BLaER1 (cell line): Measurements from ENCODE around the gene TSACC.
"Not testable (repeated sequence)": the region's sequence is repeated elsewhere in the genome, so short reads cannot be mapped to it uniquely, and the experiment has no call there.

Experiments used
- H3K27ac ChIP-seq: shearing (Covaris generic); formaldehyde crosslinking; 2 replicates; pipeline ENCODE4 v1.8.1; 2022
- H3K27me3 ChIP-seq: shearing (Covaris generic); formaldehyde crosslinking; 2 replicates; pipeline ENCODE4 v1.8.1; 2022
- H3K36me3 ChIP-seq: shearing (Covaris generic); formaldehyde crosslinking; 2 replicates; pipeline ENCODE4 v1.8.1; 2022
- H3K4me1 ChIP-seq: shearing (Covaris generic); formaldehyde crosslinking; 2 replicates; pipeline ENCODE4 v1.8.1; 2022
- H3K4me2 ChIP-seq: shearing (Covaris generic); formaldehyde crosslinking; 2 replicates; pipeline ENCODE4 v1.8.1; 2022
- H3K4me3 ChIP-seq: shearing (Covaris generic); formaldehyde crosslinking; 2 replicates; pipeline ENCODE4 v1.8.1; 2022
- H3K9ac ChIP-seq: shearing (Covaris generic); formaldehyde crosslinking; 2 replicates; pipeline ENCODE4 v1.8.1; 2022
- H3K9me3 ChIP-seq: shearing (Covaris generic); formaldehyde crosslinking; 2 replicates; pipeline ENCODE4 v1.8.1; 2022
- H4K20me1 ChIP-seq: shearing (Covaris generic); formaldehyde crosslinking; 2 replicates; pipeline ENCODE4 v1.8.1; 2022
- Cebpa-rat ChIP-seq: shearing (Covaris generic); IDR thresholded peaks from 2 replicates; pipeline ENCODE4 v1.8.1; 2022

TSACC gene

DNA sequence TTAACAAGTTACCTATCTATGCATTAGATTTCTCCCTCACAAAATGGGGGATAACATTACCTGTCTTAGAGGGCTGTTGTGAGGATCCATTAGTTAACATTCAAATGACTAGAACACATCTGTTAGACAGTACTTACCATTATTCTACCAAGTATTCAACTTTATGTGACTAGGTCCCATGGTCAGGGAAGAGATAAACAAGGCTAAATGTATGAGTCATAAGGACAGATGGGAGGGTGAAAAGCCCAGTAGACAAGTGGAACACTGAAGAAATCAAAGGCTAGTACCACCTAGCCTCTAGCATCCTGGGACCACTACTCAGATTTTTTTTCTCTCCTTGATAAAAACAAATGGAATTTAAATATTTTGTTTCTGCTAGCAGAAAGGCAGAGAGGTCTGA lies 30.2 kb upstream of the TSACC start:
- TF ChIP-seq Cebpa-rat = no peak
- Histone ChIP-seq H3K9ac (no peak overlapping the region), H3K4me1 (no peaks in the 10 kb centered on the region), H3K27ac (no peak overlapping the region), H3K36me3 (peaks cover 97% of the 10 kb centered on the region), H3K4me3 (no peak overlapping the region), H4K20me1 (peaks cover 24% of the 10 kb centered on the region), H3K4me2 (no peak overlapping the region), H3K27me3 (no peaks in the 10 kb centered on the region), H3K9me3 (no peaks in the 10 kb centered on the region)

DNA sequence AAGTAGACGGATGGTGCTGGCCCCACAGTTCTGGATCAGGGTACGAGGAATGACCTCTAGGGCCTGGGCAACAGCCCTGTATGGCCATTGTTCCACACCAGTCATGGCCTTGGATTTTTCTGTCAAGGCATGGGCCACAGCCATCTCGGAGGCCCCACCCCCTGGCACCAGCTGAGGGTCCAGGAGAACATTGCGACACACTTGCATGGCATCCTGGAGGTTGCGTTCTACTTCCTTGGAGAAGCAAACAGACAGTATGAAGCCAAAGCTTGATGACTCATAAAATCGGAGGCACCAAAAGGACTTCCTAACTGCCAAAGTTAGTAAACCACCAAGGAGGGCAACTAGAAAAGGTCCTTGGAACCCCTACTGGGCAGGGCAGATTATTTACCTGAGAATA lies 27.4 kb upstream of the TSACC start:
- H3K36me3 ChIP-seq = peaks cover 99% of the 10 kb centered on the region
- no peaks in the 10 kb centered on the region for H3K4me1 ChIP-seq
- H3K4me2 ChIP-seq = no peak overlapping the region
- H3K9ac ChIP-seq = no peak overlapping the region
- no peaks in the 10 kb centered on the region for H3K27me3 ChIP-seq
- H4K20me1 ChIP-seq = peaks cover 34% of the 10 kb centered on the region
- TF ChIP-seq Cebpa-rat = peak; percentile 67; the same call in 1 of the 2 replicates
- no peak overlapping the region for H3K4me3 ChIP-seq
- no peak overlapping the region for H3K27ac ChIP-seq
- no peaks in the 10 kb centered on the region for H3K9me3 ChIP-seq

DNA sequence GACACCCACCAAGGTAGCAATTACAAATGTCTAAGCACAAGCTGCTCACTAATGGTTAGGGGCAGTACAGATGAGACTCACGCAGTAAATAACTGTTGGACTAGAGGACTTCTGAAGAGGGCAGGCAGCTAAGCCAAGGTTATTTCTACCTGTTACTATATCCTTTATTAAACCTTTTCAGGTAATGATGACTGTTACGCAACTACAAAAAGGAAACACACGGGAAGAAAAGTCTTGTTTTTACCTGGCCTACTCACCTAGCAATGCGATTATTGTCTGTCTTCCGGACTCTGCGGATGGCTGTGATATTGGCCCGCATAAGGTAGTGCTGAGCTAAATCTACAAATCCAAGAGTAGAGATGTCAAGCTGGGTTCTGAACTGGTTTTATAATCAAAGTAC lies 21.4 kb upstream of the TSACC start:
- no peak overlapping the region for H3K27ac ChIP-seq
- peaks cover 55% of the 10 kb centered on the region for H4K20me1 ChIP-seq
- H3K4me2 ChIP-seq = no peak overlapping the region
- H3K9ac ChIP-seq = no peak overlapping the region
- TF ChIP-seq Cebpa-rat = peak; percentile 23; the same call in 1 of the 2 replicates
- no peak overlapping the region for H3K4me3 ChIP-seq
- H3K9me3 ChIP-seq = no peaks in the 10 kb centered on the region
- no peaks in the 10 kb centered on the region for H3K27me3 ChIP-seq
- peaks cover 99% of the 10 kb centered on the region for H3K36me3 ChIP-seq
- H3K4me1 ChIP-seq = no peaks in the 10 kb centered on the region

- H3K27ac ChIP-seq = no peak overlapping the region
- no peak for TF ChIP-seq Cebpa-rat
- no peaks in the 10 kb centered on the region for H3K9me3 ChIP-seq
- H3K27me3 ChIP-seq = no peaks in the 10 kb centered on the region
- no peak overlapping the region for H3K4me3 ChIP-seq
- no peak overlapping the region for H3K9ac ChIP-seq
- peaks cover 67% of the 10 kb centered on the region for H4K20me1 ChIP-seq
- H3K36me3 ChIP-seq = peaks cover 99% of the 10 kb centered on the region
- H3K4me2 ChIP-seq = no peak overlapping the region
- H3K4me1 ChIP-seq = no peaks in the 10 kb centered on the region
These were observed 18.7 kb upstream of the TSACC start for GRCh38 chr1:156319664-156320063.

- Histone ChIP-seq H3K4me3 (no peak overlapping the region), H4K20me1 (peaks cover 64% of the 10 kb centered on the region), H3K4me2 (no peak overlapping the region), H3K9me3 (no peaks in the 10 kb centered on the region), H3K4me1 (no peaks in the 10 kb centered on the region), H3K36me3 (peaks cover 99% of the 10 kb centered on the region), H3K9ac (no peak overlapping the region), H3K27ac (no peak overlapping the region), H3K27me3 (no peaks in the 10 kb centered on the region)
- TF ChIP-seq Cebpa-rat = no peak
These were observed 17.8 kb upstream of the TSACC start for GRCh38 chr1:156320560-156320959.

DNA sequence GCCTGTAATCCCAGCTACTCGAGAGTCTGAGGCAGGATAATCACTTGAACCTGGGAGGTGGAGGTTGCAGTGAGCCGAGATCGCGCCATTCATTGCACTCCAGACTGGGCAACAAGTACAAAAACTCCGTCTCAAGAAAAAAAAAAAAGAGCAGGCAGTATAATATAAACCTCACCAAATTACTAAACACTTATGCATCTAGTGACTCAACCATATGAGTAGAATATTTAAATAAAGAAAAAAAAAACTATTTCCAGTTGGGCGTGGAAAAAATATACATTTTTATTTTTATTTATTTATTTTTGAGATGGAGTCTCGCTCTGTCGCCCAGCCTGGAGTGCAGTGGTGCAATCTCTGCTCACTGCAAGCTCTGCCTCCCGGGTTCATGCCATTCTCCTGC lies 15.1 kb upstream of the TSACC start:
- Histone ChIP-seq H3K36me3 (peaks cover 91% of the 10 kb centered on the region), H4K20me1 (peaks cover 59% of the 10 kb centered on the region)
- H3K4me3 ChIP-seq, H3K27ac ChIP-seq, H3K27me3 ChIP-seq, H3K9ac ChIP-seq, H3K4me1 ChIP-seq, H3K9me3 ChIP-seq, H3K4me2 ChIP-seq: not testable (repeated sequence)

DNA sequence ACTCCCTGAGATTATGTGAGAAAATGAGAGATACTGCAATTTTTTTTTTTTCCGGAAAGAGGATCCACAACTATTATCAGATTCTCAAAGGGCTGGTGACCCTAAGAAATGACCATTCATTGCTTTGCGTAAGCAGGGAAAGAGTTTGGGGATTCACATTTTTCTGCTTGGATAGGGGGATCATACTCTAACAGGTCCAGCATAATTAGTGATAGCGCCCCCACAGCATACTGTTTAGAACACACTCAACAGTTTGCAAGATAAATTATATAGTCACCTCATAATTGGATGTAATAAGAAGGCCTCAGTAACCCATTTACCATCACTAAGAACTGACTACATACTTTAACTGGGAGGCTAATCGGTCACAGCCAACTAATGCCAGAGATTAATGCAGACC lies 2.1 kb upstream of the TSACC start:
- peaks cover 50% of the 10 kb centered on the region for H3K36me3 ChIP-seq
- peaks cover 60% of the 10 kb centered on the region for H4K20me1 ChIP-seq
- H3K4me3 ChIP-seq = peak overlapping the region; percentile 92
- H3K27ac ChIP-seq = no peak overlapping the region
- H3K4me2 ChIP-seq = peak overlapping the region; percentile 95
- TF ChIP-seq Cebpa-rat = no peak
- H3K9me3 ChIP-seq = no peaks in the 10 kb centered on the region
- H3K27me3 ChIP-seq = no peaks in the 10 kb centered on the region
- peak overlapping the region; percentile 95 for H3K9ac ChIP-seq
- H3K4me1 ChIP-seq = peaks cover 18% of the 10 kb centered on the region

GRCh38 chr1:156337052-156337887 lies 1.1 kb upstream of the TSACC start:
- Histone ChIP-seq H3K4me1 (peaks cover 18% of the 10 kb centered on the region), H3K9ac (peak overlapping the region; percentile 95), H4K20me1 (peaks cover 51% of the 10 kb centered on the region), H3K27ac (peak overlapping the region; percentile 92), H3K4me2 (peak overlapping the region; percentile 95), H3K36me3 (peaks cover 39% of the 10 kb centered on the region), H3K27me3 (no peaks in the 10 kb centered on the region), H3K9me3 (no peaks in the 10 kb centered on the region), H3K4me3 (peak overlapping the region; percentile 92)
- no peak for TF ChIP-seq Cebpa-rat

DNA sequence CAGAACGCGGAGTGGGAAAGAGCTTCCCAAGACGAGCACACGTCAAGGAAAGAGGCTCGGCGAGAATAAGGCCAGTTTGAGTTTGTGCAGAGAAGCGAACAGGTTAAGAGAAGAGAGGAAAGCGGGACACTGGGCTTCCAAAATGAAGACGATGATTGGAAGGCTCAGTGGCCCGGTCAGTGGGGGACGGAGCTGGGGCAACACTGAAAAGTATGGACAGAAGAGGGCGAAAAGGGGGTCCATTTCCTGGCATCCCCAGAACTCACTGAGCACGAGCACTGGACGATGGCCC lies 492 bp upstream of the TSACC start:
- Histone ChIP-seq H3K4me2 (peak overlapping the region; percentile 95), H3K9me3 (no peaks in the 10 kb centered on the region), H3K4me1 (peaks cover 18% of the 10 kb centered on the region), H3K36me3 (peaks cover 34% of the 10 kb centered on the region), H3K27me3 (no peaks in the 10 kb centered on the region), H3K27ac (peak overlapping the region; percentile 92), H3K4me3 (peak overlapping the region; percentile 92), H4K20me1 (peaks cover 46% of the 10 kb centered on the region), H3K9ac (peak overlapping the region; percentile 95)
- TF ChIP-seq Cebpa-rat = no peak

DNA sequence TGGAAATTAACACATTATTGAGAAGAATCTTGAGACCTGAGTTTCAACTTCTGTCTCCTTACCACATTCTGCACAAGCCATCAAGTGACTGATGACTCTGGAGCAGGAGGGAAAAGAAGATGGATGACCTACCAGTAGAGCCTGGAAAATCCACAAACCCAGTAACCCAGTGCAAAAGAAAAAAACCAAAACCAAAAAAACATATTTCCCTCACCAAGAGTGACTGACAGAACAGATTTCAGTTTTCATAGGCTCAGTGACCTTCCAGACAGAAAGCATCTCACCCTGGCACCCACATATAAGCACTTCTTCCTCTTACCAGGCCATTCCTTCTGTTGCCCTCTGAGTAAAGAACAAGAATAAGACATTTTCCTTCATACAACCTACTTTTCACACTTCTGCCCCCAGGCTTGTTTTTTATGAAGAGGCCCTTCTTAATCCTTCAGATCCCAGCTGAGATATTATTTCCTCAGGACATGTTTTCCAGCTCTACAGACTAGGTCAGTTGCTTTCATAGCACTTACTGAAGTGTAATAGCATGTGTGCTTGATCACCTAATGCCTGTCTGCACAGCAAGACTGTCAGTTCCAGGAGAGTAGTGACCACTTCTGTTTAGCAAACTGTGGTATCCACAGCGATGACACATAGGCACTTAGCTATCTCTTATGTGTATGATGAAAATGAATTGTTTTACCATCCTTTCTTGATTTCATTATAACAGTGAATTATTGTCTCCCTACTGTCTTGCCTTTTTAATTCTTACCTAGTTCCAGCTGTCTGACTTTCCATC lies 4.0 kb downstream of the TSACC start:
- Histone ChIP-seq H4K20me1 (peaks cover 1% of the 10 kb centered on the region), H3K4me1 (peaks cover under 1% of the 10 kb centered on the region; the same call in 1 of the 2 replicates), H3K4me3 (no peak overlapping the region), H3K4me2 (no peak overlapping the region), H3K9ac (no peak overlapping the region), H3K36me3 (no peaks in the 10 kb centered on the region), H3K9me3 (no peaks in the 10 kb centered on the region), H3K27ac (no peak overlapping the region), H3K27me3 (no peaks in the 10 kb centered on the region)
- TF ChIP-seq Cebpa-rat = no peak
